ENCODE results near the gene PVALEF.

PVALEF gene

GRCh38 chr17:81128774-81129173, 36.5 kb upstream of the PVALEF start:
- no peak for DNase-seq (ENCODE audit: low read depth, low spot score)

DNA sequence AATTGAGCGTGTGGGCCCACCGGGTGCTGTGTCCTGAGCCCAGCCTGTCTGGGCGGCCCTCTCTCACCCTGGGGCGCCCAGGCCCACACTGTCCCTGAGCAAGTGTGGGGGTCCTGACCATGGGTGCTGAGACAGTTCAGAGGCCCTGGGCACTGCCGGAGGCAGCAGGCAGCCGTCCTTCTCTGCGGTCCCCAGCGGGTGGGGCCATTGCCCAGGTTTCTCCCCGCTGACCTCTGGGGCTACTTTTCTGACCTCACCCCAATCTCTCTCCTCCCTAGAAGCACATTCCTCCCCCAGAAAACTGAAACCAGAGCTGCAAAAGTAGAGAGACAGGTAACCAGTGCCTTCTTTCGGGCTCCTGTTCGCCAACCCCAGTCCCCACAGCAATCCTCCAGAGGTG, 36.0 kb upstream of the PVALEF start:
- no peak for DNase-seq (ENCODE audit: low read depth, low spot score)

DNA sequence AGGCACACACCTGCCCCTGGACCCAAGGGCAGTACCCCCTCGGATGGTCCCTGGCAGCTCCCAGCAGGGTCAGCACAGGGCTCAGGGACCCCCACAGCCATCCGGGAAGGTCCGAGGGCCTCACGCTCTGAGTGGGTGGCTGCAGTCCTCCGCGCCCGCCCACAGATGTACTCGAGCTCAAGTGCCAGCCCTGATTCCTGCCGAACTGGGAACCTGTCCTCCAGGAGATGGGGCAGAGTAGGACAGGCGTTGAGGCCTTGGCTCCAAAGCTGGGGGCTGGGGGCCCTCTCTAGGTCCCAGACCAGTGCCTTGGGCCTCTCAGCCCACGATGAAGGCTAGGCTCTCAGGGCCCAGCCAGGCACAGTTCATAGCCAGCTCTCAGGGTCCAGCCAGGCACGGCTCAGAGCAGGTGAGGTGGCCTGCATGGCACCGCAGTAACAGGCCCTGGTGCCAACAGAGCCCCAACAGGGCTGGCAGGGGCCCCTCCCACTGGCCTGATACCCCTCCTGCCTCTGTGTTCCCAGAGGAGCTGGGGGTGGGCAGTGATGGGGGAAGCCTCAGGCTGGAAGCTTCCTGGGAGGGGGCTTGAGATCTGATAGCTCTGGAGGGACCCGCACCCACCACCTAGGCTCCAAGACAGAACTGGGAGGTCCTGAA, 35.5 kb upstream of the PVALEF start:
- no peak for DNase-seq (ENCODE audit: low read depth, low spot score)

DNA sequence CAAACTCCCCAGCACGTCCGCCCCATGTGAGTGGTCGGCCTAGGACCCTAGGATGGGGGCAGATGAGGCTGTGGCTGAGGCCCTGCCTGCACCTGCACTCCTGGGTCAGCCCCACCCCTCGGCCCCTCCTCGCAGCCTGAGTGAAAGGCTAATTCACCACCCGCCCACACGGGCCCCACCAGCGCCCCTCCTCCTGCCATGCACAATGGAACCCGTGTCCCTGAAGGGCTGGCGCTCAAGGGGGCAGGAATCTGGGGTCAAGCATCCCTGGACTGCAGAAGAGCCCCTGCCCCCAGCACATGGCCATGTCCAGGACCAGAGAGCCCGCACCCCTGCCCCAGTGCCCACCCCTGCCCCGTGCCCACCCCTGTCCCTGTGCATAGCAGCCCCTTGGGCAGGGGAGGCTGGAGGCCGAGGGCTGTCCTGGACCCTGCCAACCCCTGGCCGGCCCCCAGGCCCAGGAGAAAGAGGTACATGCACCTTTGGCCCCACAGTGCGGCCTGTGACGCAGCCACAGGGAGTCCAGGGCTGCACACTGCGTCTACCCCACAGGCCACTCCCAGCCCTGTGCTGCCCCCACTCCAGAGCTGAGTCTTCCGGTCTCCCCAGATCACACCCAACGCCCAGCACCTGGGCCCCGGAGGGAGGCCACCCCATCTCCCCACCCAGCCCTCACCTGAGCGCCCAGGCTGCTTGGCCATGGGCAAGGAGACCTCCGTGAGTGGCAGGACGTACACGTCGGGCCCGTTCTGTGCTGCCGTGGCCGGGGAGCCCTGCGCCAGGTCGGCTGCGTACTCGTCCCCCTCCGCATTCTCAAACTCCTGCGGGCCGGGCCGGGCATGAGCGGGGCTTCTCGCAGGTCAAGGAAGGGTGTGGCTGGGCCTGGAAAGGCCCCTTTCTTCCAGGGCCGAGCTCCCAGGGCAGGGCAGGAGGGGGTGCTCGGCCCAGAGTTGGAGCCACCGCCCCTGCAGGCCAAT, 34.6 kb upstream of the PVALEF start:
- no peak for DNase-seq (ENCODE audit: low read depth, low spot score)

GRCh38 chr17:81131486-81132196, 33.7 kb upstream of the PVALEF start:
- DNase-seq (ENCODE audit: low read depth, low spot score) = no peak

- no peak for DNase-seq (ENCODE audit: low read depth, low spot score)
These were observed 33.1 kb upstream of the PVALEF start for GRCh38 chr17:81132197-81132540.

GRCh38 chr17:81132770-81133723, 32.3 kb upstream of the PVALEF start:
- DNase-seq (ENCODE audit: low read depth, low spot score) = no peak

DNA sequence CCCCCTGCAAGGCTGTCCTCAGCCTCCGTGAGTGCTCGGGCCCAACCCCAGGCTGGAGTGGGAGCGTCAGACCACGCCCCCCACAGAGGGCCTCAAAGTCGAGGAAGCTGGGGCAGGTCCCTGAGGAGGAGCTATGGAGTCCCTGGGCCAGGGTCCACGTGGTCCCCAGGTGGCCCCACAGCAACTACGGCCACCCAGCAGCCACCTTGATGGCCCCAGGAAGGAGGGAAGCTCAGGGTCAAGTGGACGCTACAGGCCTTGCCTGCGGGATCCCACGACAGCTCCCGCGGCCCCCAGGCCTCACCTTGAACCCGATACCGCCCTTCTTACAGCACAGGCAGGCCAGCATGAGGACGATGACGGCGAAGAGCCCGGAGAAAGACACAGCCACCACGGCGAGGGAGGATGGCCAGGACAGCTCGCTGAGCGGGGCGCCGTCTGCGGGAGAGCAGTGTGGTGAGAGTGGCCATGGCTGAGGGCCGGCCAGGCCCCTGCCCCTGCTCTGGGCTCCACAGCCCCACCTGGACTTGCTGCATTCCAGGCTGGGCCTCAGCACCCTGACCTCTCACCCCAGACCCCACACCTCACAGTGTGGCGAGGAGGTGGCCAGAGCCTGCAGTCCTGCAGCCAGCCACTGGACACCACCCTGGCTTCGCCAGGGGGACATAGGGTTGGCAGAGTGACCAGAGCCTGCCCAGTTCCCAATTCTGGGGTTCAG, 31.1 kb upstream of the PVALEF start:
- DNase-seq (ENCODE audit: low read depth, low spot score) = no peak

GRCh38 chr17:81135505-81136278, 29.6 kb upstream of the PVALEF start:
- DNase-seq (ENCODE audit: low read depth, low spot score) = no peak

- no peak for DNase-seq (ENCODE audit: low read depth, low spot score)
These were observed 28.9 kb upstream of the PVALEF start for GRCh38 chr17:81136366-81136765.

DNA sequence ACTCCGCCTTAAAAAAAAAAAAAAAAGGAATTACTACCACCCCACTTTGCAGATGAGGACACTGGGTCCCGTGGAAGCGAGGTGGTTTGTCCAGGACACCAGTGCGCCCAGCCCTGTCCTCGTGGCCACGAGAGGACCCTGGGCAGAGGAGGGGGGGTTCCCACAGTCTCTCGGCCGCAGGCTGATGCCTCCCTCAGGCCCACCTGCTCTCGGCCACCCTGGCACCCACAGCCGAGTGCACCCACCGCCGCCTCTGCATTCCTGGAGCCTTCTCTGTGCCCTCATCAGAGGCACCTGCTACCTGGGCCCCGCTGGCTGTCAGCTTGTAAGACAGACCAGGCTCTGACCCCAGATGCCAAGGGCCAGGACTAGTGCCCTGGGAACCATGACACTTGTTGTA, 28.1 kb upstream of the PVALEF start:
- DNase-seq (ENCODE audit: low read depth, low spot score) = no peak

- DNase-seq (ENCODE audit: low read depth, low spot score) = no peak
These were observed 27.2 kb upstream of the PVALEF start for GRCh38 chr17:81138083-81138482.

- no peak for DNase-seq (ENCODE audit: low read depth, low spot score)
These were observed 26.8 kb upstream of the PVALEF start for GRCh38 chr17:81138500-81138899.

DNA sequence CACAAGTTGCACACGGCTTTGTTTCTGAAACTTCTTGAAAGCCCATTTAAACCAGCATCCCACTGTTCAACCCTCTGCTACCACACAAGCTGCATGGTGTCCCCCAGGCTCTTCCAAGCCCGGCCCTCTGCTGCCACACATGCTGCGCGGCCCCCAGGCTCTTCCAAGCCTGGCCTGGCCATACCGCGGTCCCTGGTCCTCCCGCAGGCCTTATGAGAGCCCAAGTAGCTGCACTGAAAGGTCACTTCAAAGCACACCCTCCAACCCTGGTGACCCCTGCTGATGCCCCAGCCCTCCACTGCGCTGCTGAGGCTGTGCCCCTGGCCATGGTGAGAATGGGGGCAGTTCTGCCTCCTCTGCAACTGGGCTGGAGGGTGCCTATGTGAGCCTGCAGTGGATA, 25.9 kb upstream of the PVALEF start:
- DNase-seq (ENCODE audit: low read depth, low spot score) = no peak

- DNase-seq (ENCODE audit: low read depth, low spot score) = no peak
These were observed 25.3 kb upstream of the PVALEF start for GRCh38 chr17:81140018-81140417.

DNA sequence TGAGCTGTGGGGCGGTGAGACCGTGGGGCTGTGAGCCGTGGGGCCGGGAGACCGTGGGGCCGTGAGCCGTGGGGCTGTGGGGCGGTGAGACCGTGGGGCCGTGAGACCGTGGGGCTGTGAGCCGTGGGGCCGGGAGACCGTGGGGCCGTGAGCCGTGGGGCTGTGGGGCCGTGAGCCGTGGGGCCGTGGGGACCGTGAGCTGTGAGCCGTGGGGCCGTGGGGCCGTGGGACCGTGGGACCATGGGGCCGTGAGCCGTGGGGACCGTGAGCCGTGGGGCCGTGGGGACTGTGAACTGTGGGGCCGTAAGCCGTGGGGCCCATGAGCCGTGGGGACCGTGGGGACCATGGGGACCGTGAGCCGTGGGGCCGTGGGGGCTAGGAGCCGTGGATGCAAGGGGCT, 24.6 kb upstream of the PVALEF start:
- DNase-seq (ENCODE audit: low read depth, low spot score) = no peak

DNA sequence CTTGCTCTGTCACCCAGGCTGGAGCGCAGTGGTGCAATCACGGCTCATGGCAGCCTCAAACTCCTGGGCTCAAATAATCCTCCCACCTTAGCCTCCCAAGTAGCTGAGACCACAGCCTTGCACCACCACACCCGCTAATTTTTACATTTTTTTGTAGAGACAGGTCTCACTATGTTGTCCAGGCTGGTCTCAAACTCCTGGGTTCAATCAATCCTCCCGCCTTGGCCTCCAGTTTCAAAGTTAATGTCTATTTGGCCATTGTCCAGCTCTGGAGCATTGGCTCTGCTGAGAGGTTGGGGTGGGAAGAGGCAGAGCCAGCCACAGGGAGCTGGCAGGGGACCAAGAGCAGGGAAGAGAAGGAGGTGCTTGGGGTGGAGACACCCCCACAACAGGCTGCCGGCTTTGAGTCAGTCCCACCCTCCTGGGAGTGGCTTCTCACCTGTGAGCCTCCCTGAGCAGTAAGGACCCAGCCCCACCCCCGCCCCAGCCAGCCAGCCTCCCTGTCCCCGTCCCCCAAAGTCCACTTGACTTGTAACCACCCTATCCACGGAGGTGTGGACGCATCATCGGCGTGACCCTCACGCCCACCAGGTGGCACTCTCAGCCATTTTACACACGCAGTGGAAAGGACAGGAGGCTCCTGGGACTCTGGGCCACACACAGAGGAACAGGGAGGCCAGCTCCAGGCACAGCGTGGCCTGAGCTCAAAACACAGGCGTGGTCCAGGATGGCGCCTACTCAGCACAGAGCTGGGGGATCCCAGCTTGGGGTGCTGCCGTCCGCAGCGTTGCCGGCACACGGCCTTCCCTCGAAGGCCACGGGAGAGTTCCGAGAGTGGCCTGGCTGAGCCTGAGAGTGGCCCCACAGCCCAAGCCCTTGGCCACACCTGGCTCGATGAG, 22.8 kb upstream of the PVALEF start:
- DNase-seq (ENCODE audit: low read depth, low spot score) = peak; percentile 19

DNA sequence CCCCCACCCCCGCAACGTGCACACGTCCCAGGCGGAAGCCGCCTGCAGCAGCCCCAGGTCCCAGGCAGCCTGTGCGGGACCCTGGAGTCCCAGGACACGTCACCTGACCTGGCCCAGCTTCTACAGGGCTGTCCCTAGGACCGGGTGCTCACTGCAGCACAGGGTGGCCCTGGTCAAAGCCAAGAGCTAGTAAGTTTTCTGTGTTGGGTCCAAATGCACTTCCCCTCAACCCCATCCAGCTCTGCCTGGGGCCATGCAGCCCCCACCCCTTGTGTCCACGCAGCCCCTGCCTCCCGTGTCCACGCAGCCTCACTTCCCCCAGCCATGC, 22.1 kb upstream of the PVALEF start:
- no peak for DNase-seq (ENCODE audit: low read depth, low spot score)
